ENCODE results near the gene RFPL2.
"Not testable (repeated sequence)": the region's sequence is repeated elsewhere in the genome, so short reads cannot be mapped to it uniquely, and the experiment has no call there.

The RFPL2 gene

DNA sequence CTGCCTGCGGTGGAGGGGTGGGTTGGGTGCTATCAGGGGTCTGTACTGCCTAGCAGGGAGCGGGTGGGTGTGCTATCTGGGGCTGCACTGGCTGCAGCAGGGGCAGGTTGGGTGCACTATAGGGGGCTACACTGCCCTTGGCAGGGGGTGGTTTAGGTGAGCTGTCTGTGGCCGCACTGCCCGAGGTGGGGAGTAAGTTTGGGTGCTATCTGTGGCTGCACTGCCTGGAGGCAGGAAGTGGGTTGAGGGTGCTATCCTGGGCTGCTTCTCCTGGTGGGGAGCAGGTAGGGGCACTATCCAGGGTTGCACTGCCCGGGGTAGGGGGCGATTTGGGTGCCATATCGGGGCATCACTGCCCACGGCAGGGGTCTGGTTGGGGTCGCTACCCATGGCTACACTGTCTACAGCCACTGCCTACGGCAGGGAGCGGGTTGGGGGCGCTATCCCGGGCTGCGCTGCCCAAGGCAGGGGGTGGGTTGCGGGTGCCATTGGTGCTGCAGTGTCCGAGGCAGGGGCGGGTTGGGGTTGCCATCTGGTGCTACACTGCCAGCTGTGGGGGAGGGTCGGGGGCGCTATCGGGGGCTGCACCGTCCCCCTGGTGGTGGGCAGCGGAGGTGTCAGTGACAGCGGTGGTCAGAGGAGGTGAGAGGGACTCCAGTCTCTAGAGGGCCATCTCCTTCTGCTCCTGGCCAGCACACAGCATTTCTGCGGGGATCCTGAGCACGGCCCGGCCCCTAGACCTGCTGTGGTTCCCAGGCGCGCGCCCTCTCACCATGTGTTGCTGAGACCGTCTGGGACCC lies 1.3 kb upstream of the RFPL2 start:
- no peak for DNase-seq

DNA sequence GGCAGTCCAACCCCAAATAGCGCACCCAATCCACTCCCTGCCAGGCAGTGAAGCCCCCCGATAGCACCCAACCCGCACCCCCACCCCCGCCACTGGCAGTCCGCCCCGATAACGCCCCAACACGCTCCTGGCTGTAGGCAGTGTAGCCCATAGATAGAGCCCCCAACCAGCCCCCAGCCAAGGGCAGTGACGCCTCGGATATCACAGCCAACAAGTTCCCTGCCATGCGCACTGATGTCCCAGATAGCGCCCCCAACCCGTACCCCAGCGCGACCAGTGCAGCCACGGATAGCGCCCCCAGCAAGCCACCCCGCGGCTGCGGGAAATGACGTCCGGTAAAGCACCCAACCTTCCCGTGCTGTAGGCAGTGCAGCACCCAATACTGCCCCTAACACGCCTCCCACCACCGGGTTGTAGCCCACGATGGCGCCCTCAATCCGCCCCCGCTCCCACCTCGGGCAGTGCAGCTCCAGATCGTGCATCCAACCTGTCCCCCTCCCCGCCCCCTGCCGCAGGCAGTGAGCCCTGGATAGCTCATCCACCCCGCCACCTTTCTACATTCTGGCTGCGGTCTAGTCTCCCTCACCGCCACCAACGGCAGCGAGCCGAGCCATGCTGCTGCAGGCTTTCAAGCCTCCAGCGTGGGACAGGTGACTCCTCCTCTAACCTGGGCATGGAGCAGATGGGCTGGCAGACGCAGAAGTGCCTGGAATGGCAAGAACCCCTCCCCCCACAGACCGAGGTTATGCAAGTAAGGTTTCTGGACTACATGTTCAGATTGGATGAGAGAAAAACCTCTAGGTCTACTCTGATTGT lies 625 bp downstream of the RFPL2 start:
- no peak for DNase-seq

DNA sequence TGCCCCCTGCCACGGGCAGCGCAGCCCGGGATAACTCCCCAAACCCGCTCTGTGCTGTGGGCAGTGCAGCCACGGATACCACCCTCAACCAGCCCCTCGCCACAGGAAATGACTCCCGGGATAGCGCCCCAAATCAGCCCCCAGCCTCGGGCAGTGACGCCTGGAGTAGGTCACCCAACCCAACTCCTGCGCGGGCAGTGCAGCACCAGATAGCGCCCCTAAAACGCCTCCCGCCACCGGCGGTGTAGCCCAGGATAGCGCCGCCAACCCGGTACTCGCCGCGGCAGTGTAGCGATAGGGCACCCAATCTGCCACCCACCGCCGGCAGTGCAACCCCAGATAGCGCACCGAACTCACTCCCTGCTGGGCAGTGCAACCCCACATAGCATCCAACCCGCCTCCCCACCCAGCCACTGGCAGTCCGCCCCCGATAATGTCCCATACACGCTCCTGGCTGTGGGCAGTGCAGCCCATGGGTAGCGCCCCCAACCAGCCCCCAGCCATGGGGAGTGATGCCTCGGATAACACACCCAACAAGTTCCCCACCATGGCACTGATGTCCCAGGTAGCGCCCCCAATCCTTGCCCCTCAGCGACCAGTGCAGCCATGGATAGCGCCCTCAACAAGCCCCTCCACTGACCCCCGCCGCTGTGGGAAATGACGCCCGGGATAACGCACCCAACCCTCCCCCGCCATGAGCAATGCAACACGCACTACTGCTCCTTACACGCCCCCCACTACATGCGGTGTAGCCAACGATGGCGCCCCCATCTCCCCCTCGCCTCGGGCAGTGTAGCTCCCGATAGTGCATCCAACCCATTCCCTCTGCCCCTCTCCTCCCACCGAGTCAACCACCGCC lies 1.5 kb downstream of the RFPL2 start:
- DNase-seq: no peak

DNA sequence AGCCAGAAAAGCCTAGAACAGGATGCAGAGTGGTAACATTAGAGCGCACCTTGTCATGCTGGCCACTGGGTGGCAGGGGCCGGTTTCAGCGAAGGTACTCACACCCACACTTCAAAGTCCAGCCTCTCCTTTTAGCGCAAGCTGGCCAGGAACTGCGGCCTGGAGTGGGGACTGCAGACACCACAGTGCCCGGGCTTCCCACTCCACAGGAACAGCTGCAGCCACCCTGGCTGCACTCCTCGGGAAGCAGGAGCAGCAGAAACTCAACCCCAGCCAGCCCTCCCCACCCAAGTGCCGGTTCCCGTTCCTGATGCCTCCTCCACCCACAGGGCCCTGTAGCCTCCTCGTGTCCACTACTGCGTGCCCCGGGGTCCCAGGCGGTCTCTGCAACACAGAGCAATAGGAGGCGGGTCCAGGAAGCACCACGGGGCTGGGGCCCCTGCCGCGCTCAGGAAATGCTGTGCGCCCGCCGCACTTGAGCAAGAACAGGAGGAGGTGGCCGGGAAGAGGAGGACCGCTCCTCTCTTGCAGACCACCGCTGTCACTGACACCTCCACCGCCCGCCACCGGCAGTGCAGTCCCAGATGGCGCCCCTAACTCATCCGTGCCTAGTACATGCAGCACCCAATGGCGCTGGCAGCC lies 2.2 kb downstream of the RFPL2 start:
- DNase-seq: no peak

DNA sequence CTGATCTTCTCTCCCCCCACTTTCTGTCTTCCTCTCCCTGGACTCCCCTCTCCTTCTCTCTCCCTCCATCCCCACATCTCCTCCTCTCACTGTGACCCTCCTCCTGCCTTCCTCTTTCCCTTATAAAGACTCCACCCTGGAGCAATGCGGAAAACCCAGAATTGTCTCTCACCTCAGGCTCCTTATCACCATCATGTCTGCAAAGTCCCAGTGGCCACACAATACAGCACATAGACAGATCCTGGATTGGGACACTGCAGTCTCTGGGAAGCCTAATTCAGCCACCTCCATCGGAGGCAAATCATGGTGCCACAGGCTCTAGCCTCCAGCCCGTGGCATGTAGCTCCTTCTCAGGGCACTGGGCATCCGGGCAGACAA lies 2.7 kb downstream of the RFPL2 start:
- DNase-seq: no peak

DNA sequence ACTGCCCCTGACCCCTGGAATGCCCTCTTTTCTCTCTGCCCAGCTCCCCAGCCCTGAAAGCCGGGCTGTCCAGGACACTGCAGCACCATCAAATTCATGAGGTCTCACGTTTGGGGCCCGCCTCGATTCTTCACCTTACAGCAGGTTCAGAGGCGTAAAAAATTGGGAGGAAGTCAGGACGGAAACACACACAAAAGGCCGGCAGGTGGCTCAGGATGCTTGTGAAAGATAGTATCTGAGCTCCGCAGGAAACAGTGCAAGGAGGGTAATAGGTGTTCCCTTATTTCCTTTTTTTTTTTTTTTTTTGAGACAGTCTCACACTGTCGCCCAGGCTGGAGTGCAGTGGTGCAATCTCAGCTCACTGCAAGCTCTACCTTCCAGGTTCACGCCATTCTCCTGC lies 4.1 kb downstream of the RFPL2 start:
- no peak for DNase-seq

DNA sequence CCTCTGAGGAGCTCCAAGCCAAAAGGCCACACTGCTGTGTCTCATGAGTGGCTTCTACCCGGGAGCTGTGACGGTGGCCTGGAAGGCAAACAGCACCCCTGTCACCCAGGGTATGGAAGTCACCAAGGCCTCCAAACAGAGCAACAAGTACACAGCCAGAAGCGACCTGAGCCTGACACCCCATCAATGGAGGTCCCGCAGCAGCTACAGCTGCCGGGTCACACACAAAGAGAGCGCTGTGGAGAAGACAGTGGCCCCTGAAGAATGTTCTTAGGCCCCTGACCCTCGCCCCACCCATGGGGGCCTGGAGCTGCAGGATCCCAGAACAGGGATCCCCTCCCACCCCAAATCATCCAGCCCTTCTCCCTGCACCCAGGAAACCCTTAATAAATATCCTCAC lies 4.9 kb downstream of the RFPL2 start:
- DNase-seq: no peak

DNA sequence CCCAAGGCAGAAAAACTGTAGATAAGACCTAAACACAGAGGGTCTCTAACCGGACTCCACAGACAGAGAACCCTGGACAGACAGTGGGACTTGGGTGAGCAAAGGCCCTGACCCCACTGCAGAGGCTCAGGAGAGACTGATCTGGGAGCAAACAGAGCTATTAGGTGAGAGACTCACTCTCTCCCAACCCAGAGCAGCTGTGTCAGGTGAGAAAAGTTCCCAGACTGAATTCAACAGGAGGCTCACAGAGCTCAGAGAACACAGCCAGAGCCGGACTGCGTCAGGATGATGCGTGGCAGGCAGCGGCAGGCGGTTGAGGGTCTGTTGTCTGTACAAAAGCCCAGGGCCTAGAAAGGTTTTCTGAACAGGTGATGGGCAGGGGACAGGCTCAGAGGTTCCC lies 5.5 kb downstream of the RFPL2 start:
- no peak for DNase-seq

DNA sequence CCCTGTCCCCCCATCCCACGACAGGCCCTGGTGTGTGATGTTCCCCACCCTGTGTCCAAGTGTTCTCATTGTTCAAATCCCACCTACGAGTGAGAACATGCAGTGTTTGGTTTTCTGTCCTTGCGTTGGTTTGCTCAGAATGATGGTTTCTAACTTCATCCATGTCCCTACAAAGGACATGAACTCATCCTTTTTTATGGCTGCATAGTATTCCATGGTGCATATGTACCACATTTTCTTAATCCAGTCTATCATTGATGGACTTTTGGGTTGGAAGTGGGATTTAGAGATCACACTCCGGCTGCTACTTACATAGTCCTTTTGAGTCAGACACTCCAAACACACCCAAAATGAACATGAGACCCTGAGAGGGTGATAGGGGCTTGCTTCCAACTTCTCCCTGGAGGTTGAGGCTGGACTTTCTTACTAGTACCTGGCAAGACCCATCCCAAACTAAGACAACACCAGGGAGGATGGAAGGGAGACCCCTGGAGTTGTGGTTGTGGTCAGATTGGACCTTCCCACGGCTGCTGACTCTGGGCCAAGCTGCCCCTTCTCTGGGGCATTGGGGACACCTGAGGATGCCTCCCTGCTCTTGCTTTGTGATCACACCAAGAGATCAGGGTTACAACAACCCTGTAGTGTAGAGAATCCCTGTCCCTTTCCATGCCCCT lies 7.2 kb downstream of the RFPL2 start:
- DNase-seq: not testable (repeated sequence)

DNA sequence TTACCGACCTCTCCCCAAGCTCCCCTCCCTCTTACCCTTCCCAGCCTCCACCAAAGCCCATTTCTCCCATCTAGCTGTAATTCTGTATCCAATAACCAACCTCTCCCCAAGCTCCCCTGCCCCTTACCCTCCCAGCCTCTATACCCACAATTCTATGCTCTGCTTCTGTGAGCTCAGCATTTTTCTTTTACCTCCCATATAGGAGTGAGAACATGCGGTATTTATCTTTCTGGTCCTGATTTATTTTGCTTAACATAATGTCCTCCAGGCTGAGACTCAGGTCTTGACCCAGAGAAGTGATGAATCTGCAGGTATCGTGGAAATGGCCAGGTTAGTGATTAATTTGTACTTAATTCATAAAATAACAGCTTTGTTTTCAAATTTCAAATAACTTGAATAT lies 9.0 kb downstream of the RFPL2 start:
- DNase-seq: not testable (repeated sequence)

DNA sequence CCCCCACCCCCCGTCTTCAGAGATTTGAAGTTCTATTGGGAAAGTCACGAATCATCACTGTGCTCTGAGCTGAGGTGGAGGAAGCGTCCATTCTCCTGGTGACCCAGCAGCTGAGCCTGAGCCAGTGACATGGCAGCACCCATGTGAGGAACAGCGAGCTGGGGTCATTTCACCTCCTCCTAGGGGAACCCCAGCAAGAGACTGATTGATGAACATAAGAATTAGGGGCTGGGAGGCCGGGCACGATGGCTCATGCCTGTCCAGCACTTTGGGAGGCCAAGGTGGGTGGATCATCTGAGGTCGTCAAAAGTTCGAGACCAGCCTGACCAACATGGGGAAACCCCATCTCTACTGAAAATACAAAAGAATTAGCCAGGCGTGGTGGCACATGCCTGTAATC lies 11.5 kb downstream of the RFPL2 start:
- not testable (repeated sequence) for DNase-seq

DNA sequence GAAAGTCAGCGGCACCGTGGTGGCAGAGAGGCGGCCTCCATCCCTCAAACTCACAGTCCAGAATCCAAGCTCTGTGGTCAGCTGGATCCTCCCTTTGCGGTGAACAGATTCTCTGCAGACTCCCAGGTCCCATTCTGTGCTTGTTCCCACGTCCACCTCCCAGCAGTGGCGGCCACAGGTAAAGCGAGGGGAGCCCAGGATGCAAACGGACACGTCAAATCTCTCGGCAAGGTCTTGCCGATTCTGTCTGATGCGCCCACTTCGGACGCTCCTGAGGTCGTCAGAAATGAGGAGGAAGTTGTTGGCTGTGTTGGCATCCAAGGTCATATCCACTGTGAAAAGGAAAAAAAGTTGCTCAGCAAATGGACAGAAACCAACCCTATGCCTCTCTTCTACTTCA lies 13.9 kb downstream of the RFPL2 start:
- DNase-seq: not testable (repeated sequence)

DNA sequence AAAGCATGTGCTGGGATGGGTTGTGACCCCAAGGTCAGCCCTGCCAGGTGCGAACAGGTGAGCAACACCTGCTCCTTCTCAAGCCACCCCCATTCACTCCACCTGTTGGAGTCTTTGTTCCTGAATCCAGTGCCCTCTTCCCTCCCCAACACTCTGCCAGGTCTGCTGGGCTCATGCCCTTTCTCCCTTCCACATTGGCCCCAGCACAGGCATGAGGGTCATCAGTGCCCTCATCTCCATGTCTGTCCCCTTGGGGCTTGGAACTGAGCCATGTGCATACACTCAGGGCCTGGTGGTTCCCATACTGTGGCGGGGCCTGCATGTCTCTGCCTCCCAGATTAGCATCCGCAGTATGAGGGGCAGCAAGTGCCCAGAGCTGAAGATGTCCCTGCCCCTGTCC lies 19.1 kb downstream of the RFPL2 start:
- no peak for DNase-seq

DNA sequence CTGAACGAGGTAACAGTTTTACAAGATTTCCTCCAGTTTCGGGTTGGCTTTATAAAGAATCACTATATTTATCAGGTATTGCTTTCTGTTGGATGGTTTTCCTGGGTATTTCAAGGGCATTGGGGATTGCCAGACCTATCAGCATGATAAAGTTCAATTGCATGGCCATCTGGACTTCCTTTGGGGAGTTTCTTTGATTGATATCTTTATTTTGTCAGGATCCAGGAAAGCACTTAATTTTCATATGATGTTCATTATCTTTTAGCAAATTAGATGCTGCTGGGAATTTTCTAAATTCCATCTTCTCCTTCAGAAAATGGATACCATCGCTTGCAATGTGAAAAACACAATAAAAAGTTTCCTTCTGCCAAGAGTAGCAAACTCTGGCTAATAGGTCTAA lies 21.2 kb downstream of the RFPL2 start:
- DNase-seq: no peak

DNA sequence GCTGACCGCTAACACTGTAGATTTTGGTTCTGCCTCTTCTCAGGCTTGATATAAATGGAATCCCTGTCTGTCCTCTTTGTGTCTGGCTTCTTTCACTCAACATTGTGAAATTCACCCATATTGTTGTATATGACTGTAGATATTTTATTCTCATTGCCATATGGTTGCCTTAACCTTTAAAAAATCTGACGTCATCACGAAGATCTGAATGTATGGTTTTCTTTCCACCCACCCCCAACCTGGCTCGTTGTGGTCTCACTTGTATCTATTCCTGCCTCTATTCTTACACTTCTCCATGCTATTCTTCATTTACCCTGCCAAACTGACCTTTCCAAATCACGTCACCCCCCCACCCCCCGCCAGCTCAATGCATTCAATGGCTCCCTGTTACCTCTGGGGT lies 23.8 kb downstream of the RFPL2 start:
- DNase-seq: no peak

DNA sequence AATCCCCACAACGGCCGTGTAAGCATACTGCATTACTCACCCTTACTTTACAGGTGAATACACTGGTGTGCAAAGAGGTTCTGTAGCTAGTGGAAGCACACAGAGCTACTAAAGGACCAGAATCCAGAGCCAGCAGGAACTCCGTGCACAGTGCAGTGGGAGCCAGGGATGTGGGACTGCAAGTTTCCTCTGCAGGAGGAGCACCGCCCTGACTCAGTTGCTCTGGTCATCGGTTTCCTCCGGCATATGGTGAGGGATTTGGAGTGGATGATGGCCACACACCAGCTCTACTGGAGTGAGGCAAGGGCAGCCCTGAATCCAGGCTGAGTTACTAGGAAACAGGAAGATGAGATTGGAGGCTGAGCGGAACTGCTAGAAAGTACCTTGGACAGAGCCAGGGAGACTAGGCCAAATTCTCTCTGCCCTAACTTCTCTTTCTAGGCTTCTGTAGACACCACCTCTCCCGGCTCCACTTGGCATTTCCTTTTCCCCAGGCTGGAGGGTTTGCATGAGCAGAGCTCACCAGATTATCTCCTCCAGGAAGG lies 27.6 kb downstream of the RFPL2 start:
- no peak for DNase-seq

DNA sequence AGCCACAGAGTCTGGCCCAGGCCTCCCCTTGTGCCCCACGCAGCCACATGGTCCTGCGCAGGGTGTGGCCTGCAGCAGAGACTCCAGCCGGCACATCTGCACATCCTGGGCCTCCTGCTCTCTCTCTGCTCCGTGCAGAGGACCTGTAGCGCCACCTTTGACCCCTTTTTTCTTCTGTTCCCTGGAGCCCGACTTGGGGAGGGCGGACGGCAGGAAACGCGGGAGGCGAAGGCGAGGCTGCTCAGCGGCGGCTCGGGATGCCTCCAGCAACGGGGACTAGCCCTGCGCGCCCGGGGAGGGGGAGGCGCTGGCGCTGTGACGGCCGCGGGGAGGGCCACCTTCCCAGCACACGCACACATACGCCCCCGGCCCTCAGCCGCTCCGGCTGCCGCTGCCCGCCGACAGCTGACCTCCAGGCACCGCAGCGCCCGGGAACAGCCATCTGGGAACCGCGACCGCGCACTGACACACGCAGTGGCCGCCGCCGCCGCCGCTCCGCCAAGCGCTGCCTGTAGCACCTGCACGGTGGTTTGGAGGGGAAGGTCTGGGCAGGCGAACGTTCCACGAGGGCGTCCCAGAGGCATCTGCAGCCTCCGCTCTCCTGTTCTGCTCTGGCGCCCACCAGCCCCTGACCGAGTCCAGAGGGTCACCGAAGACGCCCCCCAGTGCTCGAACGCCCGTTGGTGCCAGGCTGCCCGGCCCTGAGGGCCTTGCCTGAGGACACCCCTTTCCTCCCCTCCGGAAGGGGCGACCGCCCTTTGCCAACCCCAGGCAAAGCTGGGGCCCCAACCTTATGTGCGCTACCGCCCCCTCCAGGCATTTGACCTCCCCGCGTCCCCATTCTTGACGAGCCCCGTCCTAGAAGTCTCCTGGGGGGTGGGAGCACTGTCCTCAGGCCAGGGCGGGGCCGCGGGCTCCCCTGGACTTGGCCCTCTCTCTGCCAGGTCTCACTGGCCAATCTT lies 28.9 kb downstream of the RFPL2 start:
- no peak for DNase-seq

DNA sequence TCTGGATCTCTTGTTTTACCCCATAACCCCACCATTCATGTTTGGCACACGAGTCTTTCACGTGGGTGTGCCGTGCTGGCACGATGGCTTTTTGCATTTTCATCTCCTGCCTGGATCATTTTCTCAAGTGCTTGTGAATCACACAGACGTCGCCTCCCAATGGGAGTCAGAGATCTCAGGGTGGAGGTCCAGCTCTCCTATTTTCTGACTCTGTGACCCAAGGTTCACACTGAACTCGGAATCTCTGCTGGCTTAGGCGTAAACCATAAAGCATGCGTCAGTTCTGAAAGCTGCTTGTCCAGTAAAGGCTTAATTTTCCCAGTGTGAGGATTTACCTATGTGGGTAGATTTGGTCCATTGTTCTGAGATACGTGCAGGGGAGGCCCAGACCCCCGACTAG lies 29.8 kb downstream of the RFPL2 start:
- DNase-seq: no peak

DNA sequence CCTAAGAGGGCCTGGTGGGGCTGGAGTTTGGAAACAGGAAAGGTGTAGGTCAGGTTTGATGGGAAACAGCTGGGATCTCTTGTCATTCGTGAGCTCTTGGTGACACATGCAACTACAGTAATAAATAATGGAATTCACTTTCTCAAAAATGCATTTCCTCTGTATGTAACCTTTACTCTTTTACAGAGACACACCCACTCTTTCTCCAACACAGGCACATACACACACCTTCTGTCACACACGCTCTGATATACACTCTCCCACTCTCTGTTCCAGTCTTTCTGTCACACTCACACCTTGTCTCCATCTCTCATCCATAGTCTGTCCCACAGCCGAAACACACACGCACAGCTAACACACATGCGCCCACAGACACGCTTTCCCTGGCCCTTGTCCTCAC lies 39.2 kb downstream of the RFPL2 start:
- no peak for DNase-seq

DNA sequence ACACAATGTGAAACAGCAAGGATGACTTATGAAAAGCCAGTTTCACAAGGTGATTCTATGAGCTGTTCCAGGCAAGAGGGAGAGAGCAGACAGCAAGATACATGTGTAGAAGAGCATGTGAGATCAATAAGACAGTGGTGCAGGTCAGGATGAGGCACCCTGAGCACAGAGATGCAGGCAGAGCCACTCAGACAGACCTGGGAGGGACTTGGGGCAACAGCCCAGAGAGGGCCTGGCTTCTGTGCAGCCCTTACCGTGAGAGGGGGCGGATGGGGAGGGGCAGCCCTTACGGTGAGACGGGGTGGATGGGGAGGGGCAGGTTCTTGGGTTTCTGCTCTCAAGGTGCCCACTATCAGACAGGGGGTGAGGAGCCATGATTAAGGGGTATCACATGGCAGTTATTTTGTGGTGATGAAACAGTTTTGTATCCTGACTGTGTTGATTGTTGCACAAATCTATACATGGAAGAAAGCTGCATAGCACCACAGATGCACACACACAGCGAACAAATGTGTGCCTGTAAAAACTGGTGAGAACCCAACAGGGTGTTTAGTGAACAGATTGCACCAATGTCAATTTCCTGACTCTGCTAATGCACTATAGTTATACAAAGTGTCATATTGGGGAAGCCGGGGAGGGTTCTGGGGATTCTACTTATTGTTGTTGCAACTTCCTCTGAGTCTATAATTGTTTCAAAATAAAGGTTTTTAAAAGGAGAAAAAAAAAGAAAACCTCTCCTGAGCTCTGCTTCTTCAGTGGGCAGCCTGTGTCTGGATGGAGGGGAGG lies 40.6 kb downstream of the RFPL2 start:
- DNase-seq: no peak
